Measurements from ENCODE around the gene XIST. TPM values are rescaled to one million over a fixed set of nuclear protein-coding genes. Genes with fewer than 3 reads are reported as not detected.

The XIST gene
- total RNA-seq, 4 donors from 2014 or later = 0.73 to 22.6 (median 20.0) TPM; not detected in 1

DNA sequence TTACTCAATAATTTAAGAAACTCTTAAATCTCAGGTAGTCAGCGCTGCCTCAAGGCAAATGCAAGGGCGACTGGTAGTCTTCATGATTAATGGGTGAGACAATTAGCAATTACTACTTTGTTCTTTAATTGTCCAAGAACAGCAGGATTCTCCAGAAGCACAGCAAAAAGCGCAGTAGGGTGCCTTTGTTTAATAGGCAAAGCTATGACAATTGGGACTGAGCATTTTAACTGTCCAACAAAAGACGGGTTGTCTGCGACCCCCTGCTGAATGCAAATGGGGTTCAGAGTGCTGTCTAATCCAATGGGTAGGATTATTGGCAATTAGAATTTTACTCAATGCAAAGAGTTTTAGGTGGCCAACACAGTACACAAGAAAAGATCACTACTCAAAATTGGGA, 3.4 kb downstream of the XIST start:
- in situ Hi-C loops (cut with MboI; ENCODE audit: low sequenced_read_pairs in 4 of 4) = no loop called here

DNA sequence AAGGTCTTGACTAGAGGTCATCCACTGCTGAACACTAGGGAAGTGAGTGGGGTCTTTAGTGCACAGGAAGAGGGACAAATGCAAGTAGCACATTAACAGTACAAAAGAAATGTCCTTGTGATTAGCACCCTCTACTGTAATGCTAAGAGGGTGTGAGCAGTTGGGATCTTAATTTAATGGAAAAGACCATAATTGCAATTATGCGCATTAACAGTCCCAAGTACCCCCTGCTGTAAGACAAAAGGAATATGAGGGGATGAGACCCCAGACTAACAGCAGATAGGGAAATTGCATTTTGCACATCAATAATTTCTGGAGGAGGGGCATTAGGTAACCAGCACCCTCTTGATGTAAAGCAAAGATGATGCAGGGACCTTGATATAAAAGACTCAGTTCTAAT, 4.5 kb downstream of the XIST start:
- intact Hi-C loops (cut with DNase I; ENCODE audit: low total_unique reads) (no loop called here), in situ Hi-C loops (cut with MboI; ENCODE audit: low sequenced_read_pairs in 4 of 4) (no loop called here)
- H3K27me3 ChIP-seq = no peaks in the 10 kb centered on the region
- peak overlapping the region in 2 of 4 donors; percentile 45 to 79 for H3K4me3 ChIP-seq
- no peak for ATAC-seq
- H3K4me1 ChIP-seq = peaks cover 0 to 44% of the 10 kb centered on the region in 2 donors
- no peak for DNase-seq
- no peak overlapping the region for H3K27ac ChIP-seq
- H3K36me3 ChIP-seq = no peaks in the 10 kb centered on the region
- no peaks in the 10 kb centered on the region for H3K9me3 ChIP-seq
- TF ChIP-seq, protein P1, sequence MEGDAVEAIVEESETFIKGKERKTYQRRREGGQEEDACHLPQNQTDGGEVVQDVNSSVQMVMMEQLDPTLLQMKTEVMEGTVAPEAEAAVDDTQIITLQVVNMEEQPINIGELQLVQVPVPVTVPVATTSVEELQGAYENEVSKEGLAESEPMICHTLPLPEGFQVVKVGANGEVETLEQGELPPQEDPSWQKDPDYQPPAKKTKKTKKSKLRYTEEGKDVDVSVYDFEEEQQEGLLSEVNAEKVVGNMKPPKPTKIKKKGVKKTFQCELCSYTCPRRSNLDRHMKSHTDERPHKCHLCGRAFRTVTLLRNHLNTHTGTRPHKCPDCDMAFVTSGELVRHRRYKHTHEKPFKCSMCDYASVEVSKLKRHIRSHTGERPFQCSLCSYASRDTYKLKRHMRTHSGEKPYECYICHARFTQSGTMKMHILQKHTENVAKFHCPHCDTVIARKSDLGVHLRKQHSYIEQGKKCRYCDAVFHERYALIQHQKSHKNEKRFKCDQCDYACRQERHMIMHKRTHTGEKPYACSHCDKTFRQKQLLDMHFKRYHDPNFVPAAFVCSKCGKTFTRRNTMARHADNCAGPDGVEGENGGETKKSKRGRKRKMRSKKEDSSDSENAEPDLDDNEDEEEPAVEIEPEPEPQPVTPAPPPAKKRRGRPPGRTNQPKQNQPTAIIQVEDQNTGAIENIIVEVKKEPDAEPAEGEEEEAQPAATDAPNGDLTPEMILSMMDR (IDR thresholded peaks at IDR 0.05 in 4 of 5, conservative IDR thresholded peaks at IDR 0.05 in 1 of 5) = no peak
- TF ChIP-seq POLR2A (IDR thresholded peaks at IDR 0.05) = no peak

More for the DNA sequence above, 3.4 kb downstream of the XIST start:
- H3K4me1 ChIP-seq = peaks cover 0 to 38% of the 10 kb centered on the region in 2 donors
- no peak for ATAC-seq
- TF ChIP-seq, protein P1 (IDR thresholded peaks at IDR 0.05 in 4 of 5, conservative IDR thresholded peaks at IDR 0.05 in 1 of 5) = no peak
- no peak for TF ChIP-seq POLR2A (IDR thresholded peaks at IDR 0.05)
- no peak overlapping the region for H3K27ac ChIP-seq
- H3K27me3 ChIP-seq = no peaks in the 10 kb centered on the region
- intact Hi-C loops (cut with DNase I; ENCODE audit: low total_unique reads) = no loop called here
- H3K4me3 ChIP-seq = peak overlapping the region in 2 of 4 donors; percentile 45 to 79
- no peak for DNase-seq
- H3K9me3 ChIP-seq = no peaks in the 10 kb centered on the region
- no peaks in the 10 kb centered on the region for H3K36me3 ChIP-seq

DNA sequence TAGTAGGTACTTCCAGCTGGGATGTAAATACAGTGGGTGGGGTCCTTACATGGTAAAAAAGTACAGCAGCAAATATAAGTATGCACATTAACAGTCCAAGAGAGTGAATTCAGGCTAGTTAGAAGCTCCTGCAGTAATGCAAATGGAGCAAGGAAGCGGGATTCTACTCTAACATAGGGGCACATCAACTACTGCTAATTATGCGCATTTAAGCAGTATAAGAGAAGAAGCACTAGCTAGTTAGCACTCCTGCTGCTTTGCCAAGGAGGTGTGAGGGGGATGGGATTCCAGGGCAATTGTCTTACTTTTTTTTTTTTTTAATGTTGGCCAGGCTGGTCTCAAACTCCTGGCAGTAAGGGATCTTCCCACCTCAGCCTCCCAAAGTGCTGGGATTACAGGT, 5.4 kb downstream of the XIST start:
- Histone ChIP-seq H3K27me3 (no peaks in the 10 kb centered on the region), H3K36me3 (no peaks in the 10 kb centered on the region), H3K4me3 (peak overlapping the region in 2 of 4 donors; percentile 1 to 13), H3K4me1 (peaks cover 0 to 44% of the 10 kb centered on the region in 2 donors), H3K9me3 (no peaks in the 10 kb centered on the region), H3K27ac (no peak overlapping the region)
- in situ Hi-C loops (cut with MboI; ENCODE audit: low sequenced_read_pairs in 4 of 4) (no loop called here), intact Hi-C loops (cut with DNase I; ENCODE audit: low total_unique reads) (no loop called here)
- no peak for DNase-seq
- no peak for ATAC-seq
- TF ChIP-seq, protein P1 (IDR thresholded peaks at IDR 0.05 in 4 of 5, conservative IDR thresholded peaks at IDR 0.05 in 1 of 5) = no peak
- TF ChIP-seq POLR2A (IDR thresholded peaks at IDR 0.05) = no peak

DNA sequence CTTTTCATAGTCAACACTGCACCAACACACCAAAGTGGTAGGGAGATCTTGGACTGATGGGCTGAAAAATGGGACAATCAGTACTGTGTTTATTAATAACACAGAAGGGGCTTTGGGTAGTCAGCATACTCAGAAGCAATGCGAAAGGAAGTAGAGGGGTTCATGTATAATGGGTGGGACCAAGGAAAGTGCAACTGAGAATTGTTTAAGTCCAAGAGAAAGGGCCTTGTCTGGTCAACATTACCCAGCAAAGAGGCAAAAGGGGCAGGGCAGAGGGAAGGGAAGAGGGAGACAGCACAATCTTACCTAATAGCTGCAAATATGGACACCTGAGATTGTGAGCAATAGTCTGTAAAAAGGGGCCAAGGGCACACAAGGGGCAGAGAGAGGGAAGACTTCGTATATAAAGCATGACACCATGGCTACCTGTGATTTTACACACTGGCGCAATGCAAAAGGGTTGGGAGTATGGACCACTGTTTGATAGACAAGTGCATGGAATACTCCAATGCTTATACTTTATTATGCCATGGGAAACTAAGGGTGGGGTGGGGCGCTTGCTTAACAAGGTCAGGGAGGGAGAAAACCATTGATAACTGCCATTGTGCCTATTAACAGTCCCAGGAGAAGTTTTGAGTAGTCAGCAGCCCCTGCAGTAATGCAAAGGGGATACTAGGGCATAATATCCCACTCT, 9.8 kb downstream of the XIST start:
- Histone ChIP-seq H3K9me3 (no peaks in the 10 kb centered on the region), H3K27me3 (no peaks in the 10 kb centered on the region), H3K4me3 (no peak overlapping the region), H3K27ac (no peak overlapping the region), H3K36me3 (no peaks in the 10 kb centered on the region), H3K4me1 (peaks cover 0 to 47% of the 10 kb centered on the region in 2 donors)
- TF ChIP-seq, protein P1 (IDR thresholded peaks at IDR 0.05 in 4 of 5, conservative IDR thresholded peaks at IDR 0.05 in 1 of 5) = no peak
- TF ChIP-seq POLR2A (IDR thresholded peaks at IDR 0.05) = no peak
- intact Hi-C loops (cut with DNase I; ENCODE audit: low total_unique reads) = no loop called here
- in situ Hi-C loops (cut with MboI; ENCODE audit: low sequenced_read_pairs in 4 of 4) = no loop called here
- no peak for DNase-seq
- no peak for ATAC-seq

Data from gastrocnemius medialis (tissue), 4 donors.